ENCODE results near the gene VAMP5. TPM values are rescaled to one million over a fixed set of nuclear protein-coding genes. Genes with fewer than 3 reads are reported as not detected.

VAMP5 gene
- total RNA-seq, 1 experiment from 2014 or later: 1.9 TPM

- H3K27me3 ChIP-seq (ENCODE audit: insufficient read depth, low read length): no peaks in the 10 kb centered on the region
- no peaks in the 10 kb centered on the region for H3K79me2 ChIP-seq (ENCODE audit: insufficient read depth, low read length)
- peak within 1 kb of the TSS; percentile 65 for H3K9ac ChIP-seq (ENCODE audit: low read length)
- H3K9me3 ChIP-seq (ENCODE audit: control insufficient read depth in 1 of 2, insufficient read depth in 1 of 2, low read depth in 1 of 2, low read length in 2 of 2): no peaks in the 10 kb centered on the region
- peak within 1 kb of the TSS; percentile 81 for H3K4me2 ChIP-seq (ENCODE audit: low read length)
- intact Hi-C loops (cut with micrococcal nuclease): no loop called here
- peaks cover 0 to 4% of the 10 kb centered on the region in 2 experiments; a peak in 2 of 4 replicates for H3K36me3 ChIP-seq (ENCODE audit: control insufficient read depth in 1 of 2, insufficient read depth in 2 of 2, low read length in 2 of 2)
- H4K20me1 ChIP-seq (ENCODE audit: insufficient read depth): no peaks in the 10 kb centered on the region
- ChIA-PET RAD21 (ENCODE audit: low non-redundant PET in 1 of 2, low total read pairs in 2 of 2, uncharacterized antibody in 2 of 2, unreplicated experiment in 2 of 2) (interaction anchor here in 1 of 2 experiments (0.7 to 1.0 kb wide), 2 partner anchors 14 to 37 kb away, joined by 3 to 4 read pairs; no protein-coding TSS in a partner anchor), CTCF (interaction anchor here (1.4 kb wide), 1 partner anchor 26 kb away, joined by 7 read pairs; no protein-coding TSS in a partner anchor), POLR2A (interaction anchor here (0.7 to 2.1 kb wide), 12 partner anchors 10 to 631 kb away, joined by 3 to 9 read pairs (median 3); partner anchors contain the start of genes C2orf68, MAT2A, RNF181 and TMEM150A)
- peak within 1 kb of the TSS; percentile 57 for H2AFZ ChIP-seq (ENCODE audit: low read depth, low read length, poor library complexity, severe bottlenecking)
- peak within 1 kb of the TSS; percentile 43 for H3K27ac ChIP-seq (ENCODE audit: low read depth, low read length)
- H3K4me3 ChIP-seq (replicated peaks in 1 of 2; ENCODE audit: low read depth in 1 of 2, low read length in 2 of 2): peak within 1 kb of the TSS; percentile 67 to 86
- TSS peak; percentile 50 for BruUV-seq (replicated peaks)
- peaks cover 18 to 26% of the 10 kb centered on the region in 2 experiments for H3K4me1 ChIP-seq (ENCODE audit: control insufficient read depth in 1 of 2, insufficient read depth in 2 of 2, low read length in 2 of 2)
- DNase-seq (ENCODE audit: low read depth, low spot score): peak; percentile 53
- H3K9me2 ChIP-seq (ENCODE audit: insufficient read depth): no peaks in the 10 kb centered on the region
- ATAC-seq: peak; percentile 98
- TF ChIP-seq, protein P1, sequence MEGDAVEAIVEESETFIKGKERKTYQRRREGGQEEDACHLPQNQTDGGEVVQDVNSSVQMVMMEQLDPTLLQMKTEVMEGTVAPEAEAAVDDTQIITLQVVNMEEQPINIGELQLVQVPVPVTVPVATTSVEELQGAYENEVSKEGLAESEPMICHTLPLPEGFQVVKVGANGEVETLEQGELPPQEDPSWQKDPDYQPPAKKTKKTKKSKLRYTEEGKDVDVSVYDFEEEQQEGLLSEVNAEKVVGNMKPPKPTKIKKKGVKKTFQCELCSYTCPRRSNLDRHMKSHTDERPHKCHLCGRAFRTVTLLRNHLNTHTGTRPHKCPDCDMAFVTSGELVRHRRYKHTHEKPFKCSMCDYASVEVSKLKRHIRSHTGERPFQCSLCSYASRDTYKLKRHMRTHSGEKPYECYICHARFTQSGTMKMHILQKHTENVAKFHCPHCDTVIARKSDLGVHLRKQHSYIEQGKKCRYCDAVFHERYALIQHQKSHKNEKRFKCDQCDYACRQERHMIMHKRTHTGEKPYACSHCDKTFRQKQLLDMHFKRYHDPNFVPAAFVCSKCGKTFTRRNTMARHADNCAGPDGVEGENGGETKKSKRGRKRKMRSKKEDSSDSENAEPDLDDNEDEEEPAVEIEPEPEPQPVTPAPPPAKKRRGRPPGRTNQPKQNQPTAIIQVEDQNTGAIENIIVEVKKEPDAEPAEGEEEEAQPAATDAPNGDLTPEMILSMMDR (IDR thresholded peaks at IDR 0.05 in 2 of 3, conservative IDR thresholded peaks at IDR 0.05 in 1 of 3; ENCODE audit: borderline replicate concordance in 1 of 3, insufficient read depth in 1 of 3, low read depth in 2 of 3, low read length in 2 of 3): no peak
- TF ChIP-seq EZH2phosphoT487 (IDR thresholded peaks at IDR 0.05; ENCODE audit: borderline replicate concordance): no peak
- TF ChIP-seq SRF (IDR thresholded peaks at IDR 0.05; ENCODE audit: low read depth): no peak
- no peak for TF ChIP-seq TCF7L2 (IDR thresholded peaks at IDR 0.05; ENCODE audit: borderline replicate concordance, extremely low read depth, insufficient read depth, insufficient read length)
- no peak for TF ChIP-seq SIN3A (IDR thresholded peaks at IDR 0.05; ENCODE audit: low read depth)
- no peak for TF ChIP-seq EZH2 (IDR thresholded peaks at IDR 0.05)
- TF ChIP-seq POLR2AphosphoS5 (IDR thresholded peaks at IDR 0.05; ENCODE audit: low read depth, low read length): peak; percentile 82
- TF ChIP-seq FOSL1 (IDR thresholded peaks at IDR 0.05; ENCODE audit: low read depth): no peak
- TF ChIP-seq ELF1 (IDR thresholded peaks at IDR 0.05; ENCODE audit: borderline replicate concordance, low read depth): no peak; the same call in 1 of the 2 replicates
- TF ChIP-seq RAD21 (IDR thresholded peaks at IDR 0.05; ENCODE audit: low read depth): no peak
- no peak for TF ChIP-seq JUND (IDR thresholded peaks at IDR 0.05)
- TF ChIP-seq MAX (IDR thresholded peaks at IDR 0.05): no peak
- TF ChIP-seq SP1 (IDR thresholded peaks at IDR 0.05; ENCODE audit: low read depth): peak; percentile 51
- TF ChIP-seq CEBPB (IDR thresholded peaks at IDR 0.05; ENCODE audit: low read depth): no peak
- TF ChIP-seq, protein P2, sequence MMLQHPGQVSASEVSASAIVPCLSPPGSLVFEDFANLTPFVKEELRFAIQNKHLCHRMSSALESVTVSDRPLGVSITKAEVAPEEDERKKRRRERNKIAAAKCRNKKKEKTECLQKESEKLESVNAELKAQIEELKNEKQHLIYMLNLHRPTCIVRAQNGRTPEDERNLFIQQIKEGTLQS (IDR thresholded peaks at IDR 0.05): no peak
- peak; percentile 27 for TF ChIP-seq YY1 (IDR thresholded peaks at IDR 0.05; ENCODE audit: extremely low read depth, insufficient replicate concordance, low read depth, low read length)
- no peak for TF ChIP-seq REST (IDR thresholded peaks at IDR 0.05; ENCODE audit: low read depth)
- TF ChIP-seq POLR2A (IDR thresholded peaks at IDR 0.05; ENCODE audit: borderline replicate concordance, extremely low read depth, insufficient read depth, insufficient read length): peak; percentile 36
- TF ChIP-seq ZFX (IDR thresholded peaks at IDR 0.05): no peak
- no peak for TF ChIP-seq ZNF274 (IDR thresholded peaks at IDR 0.05; ENCODE audit: low read depth, low read length)
These were observed 6.6 kb upstream of the VAMP5 start, which contains the start of gene VAMP8 for GRCh38 chr2:85577386-85578242. Gene VAMP8 (plus strand): TSS chr2:85577586. CDS start chr2:85577647, 61 bp downstream.

All from HCT116 (cell line).